Fibroblast of skin of left quadriceps (primary cell): ENCODE measurements around the gene ASF1B.
A peak's percentile ranks its signal among the peaks of the same experiment; 100 is the strongest.

Experiments
- DNase-seq, 2 experiments: peaks; one replicate each; pipeline ENCODE4 v3.0.0-alpha.2; 2013; ENCODE audit warnings: low read depth in 2 of 2

ASF1B gene

GRCh38 chr19:14138576-14139265, 2.3 kb upstream of the ASF1B start:
- DNase-seq, result no peak

DNA sequence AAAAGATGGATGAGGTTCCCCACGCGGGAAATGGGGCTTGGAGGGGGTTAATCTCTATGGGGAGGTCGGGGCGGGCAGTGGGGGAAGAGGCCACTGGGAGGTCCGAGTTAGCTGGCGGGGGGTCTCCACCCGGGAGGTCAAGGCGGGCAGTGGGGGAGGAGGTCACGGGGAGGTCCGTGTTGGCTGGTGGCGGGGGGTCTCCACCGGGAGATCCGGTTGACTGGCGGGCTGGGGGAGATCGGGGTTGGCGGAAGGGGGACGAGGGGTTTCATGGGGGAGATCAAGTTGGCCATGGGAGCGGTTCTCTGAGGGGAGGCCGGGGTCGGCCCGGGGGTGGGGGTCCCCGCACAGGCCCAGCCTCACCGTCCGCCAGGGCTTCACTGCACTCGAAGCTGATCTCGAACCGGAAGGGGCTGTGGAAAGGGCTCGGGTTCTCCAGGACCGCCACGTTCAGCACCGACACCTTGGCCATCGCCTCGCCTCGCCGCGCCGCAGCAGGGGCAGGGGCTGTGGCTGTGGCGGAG, 342 bp downstream of the ASF1B start:
- no peak for DNase-seq

DNA sequence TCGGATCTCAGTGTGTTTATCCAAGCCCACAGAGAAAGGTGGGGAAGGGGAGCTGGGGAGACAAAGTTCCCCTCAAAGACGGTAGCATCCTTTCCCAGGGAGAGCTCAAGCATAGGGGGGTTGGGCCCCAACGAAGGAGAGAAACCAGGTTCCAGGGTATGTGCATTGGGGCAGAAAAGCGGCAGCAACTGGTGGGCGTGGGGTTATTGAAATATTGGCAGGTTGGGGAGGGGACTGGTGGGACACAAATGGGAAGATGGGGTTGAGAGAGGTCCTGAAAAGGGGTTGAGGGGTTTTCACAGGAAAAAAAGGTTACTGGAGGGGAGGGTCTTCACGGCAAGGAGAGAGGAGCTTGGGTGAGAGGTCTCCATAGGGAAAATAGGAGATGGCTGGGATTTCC, 1.0 kb downstream of the ASF1B start:
- no peak for DNase-seq

DNA sequence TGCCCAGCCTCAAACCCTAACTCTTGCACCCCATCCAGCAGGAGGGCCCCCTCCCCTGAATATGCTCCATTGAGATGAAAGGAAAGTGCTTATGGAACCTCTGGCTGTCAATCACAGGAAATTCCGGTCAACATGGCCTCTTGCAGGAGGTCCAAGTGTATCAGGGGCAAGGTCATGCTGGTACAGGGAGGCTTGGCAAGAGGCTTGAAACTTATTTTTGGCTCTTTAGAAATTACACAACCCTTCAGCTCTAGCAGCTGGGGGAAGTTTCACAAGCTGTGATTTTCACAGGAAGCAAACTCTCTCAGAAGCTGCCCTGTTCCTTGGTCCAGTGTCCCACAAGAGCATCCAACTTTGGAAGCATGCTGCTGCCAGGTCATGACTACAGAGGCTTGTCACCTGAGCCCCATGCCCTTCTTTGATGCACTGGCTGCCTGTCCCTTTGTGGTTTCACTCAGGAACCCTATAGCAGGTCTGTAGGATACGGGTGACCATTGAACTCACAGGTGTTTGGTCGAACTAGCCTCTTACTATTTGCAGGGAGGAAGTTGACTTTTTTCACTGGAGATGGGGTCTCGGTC, 8.4 kb downstream of the ASF1B start:
- no peak for DNase-seq

DNA sequence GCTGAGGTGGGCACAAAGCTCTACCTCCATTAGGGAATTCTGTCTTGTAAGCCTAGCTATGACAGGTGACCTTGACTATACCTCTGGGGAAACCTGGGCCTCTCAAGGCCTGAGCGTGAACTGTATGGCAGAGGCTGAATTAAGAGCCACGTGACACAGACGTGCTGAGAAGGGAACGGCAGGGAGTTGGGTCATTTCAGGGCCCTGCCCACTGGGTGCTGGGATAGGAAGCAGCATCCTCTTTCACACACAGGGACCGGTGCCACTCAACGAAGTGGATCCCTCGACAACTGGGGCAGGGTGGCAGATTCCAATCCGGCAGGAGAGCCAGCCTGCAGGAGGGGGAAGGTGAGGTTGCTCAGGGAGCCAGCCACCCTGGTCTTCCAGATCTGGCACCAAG, 9.2 kb downstream of the ASF1B start:
- no peak for DNase-seq

DNA sequence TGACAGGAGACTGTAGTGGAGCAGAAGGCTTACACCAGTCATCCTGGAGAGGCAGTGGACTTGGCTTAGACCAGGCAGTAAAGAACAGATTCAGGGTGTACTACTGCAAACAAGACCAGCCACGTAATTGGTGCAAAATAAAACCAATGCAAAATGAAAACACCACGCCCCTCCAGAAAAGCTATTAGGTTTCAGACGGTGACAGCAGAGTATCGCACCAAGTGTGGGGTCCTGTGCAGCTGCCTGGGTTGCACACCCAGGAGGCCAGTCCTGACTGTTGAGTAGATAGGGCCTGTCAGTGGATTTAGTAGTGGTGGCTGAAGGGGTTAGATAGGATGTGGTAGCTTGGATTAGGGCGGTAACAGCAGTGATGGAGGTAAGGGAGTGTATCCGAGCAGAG, 13.5 kb downstream of the ASF1B start:
- DNase-seq, result no peak

DNA sequence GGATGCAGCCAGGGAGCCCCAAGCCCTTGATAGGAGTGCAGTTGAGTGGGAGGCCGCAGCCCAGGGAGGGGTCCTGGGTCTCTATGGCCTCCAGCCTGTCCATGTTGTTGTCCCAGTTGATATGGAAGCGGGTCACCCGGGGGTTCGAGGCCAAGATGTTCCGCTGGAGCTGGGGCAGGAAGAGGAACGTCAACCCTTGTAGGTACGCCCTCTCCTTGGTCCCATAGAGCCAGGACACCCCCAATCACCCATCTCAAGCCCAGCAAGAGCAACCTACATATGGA, 15.9 kb downstream of the ASF1B start:
- DNase-seq, result no peak

GRCh38 chr19:14119644-14120496, 16.5 kb downstream of the ASF1B start:
- DNase-seq, result no peak

DNA sequence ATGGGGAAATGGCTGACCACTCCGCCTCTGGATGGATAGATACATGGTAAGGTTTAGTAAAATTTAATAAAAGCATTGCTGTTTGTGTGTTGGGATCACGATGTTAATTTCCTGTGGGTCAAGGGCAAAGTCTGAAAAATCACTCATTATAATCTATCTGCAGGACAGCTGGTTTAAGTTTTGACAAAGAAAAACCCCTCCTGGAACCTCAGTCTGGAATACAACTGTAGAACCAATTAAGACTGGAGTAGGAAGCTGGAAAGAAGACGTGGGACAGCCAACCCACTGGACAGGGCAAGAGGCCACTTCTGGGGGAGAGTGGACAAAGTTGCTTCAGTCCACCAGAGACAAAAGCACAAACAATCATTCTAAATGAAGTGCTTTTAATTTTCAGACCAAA, 17.2 kb downstream of the ASF1B start:
- no peak for DNase-seq

GRCh38 chr19:14118165-14119051, 18.0 kb downstream of the ASF1B start:
- DNase-seq, result peak; percentile 12 to 14

- DNase-seq, result peak; percentile 97 to 98
Observed at GRCh38 chr19:14117668-14118164, 18.7 kb downstream of the ASF1B start, which contains the start of gene PRKACA. Gene PRKACA, minus strand, starts transcription at chr19:14117762. Its CDS starts 215 bp downstream, at chr19:14117547.

DNA sequence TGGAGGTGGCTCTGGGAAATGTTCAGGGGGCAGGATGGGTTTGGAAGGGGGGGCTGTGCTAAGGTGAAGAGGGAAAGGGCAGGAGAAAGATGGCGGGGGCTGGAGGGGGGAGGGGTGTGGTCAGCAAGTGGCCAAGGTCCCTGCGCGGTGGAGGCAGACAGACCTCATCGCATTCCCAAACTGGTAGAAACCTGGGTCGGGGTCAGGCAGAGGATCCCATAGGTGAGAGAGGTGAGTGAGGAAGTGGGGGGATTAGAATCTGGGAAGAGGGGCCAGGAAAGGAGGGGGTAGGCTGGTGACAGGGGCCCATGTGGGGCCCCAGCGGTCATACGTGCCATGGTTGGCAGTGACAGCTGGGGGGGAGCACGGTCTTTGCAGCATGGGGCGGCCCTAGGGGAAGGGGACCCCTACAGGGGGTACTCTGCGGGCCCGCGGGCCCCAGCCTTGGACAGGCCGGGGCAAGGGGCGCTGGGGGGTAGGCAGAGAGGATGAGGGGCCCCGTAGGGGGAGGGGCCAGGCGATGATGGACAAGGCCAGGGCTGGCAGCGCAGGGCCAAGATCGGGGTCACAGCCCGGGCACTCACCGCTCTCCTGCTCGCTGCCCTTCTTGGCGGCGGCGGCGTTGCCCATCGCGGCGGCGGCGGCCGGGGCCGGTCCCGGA, 19.3 kb downstream of the ASF1B start:
- DNase-seq, result no peak

- no peak for DNase-seq
Observed at GRCh38 chr19:14116525-14116917, 19.9 kb downstream of the ASF1B start.

DNA sequence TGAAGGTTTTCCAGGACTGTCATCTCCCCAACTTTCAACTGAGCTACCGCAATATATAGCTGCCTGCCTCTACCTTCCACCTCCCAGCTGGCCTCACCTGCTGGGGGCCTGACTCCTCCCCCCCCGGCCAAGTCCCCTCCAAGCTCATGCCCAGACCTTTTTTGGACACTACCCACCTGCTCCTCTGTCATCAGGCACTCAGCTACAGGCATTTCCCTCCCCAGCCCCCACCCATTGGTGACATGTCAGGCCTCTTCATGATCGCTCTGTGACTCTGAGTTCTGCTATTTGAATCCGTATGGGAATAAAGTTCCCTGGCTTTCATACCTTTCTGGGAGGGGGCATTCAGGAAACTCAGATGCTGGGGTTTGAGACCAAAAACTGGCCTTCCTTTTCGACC, 20.6 kb downstream of the ASF1B start:
- DNase-seq, result no peak

GRCh38 chr19:14114854-14115253, 21.5 kb downstream of the ASF1B start:
- DNase-seq, result no peak

GRCh38 chr19:14114439-14114838, 21.9 kb downstream of the ASF1B start:
- no peak for DNase-seq

DNA sequence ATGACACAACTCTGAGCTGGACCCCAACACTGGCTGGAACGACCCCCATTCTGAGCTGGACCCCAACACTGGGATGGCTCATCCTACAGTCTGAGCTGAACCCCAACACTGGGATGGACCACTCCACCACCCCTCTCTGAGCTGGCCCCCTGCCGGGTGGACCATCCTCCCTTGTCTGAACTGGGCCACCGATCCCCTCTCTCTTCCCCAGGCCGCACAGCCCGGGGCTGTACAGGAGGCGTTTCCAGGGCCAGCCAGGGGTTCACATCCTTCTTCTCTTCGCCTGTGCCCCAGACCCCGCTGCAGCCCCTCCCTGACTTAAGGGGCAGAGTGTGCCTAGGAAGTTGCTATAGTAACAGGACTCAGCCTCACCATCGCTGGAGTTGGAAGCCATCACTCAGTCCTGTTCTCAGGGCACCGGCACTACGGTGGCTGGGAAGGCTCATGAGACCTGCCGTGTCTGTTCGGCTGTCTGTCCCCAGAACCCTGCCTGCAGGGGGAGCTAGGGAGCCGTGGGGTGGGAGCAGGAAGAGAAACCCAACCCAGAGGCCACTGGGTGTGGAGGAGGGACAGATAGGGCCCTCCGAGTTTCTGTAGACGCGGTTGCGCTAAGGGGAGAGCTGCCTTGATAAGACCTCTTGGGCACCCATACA, 22.5 kb downstream of the ASF1B start:
- no peak for DNase-seq

GRCh38 chr19:14112809-14113385, 23.5 kb downstream of the ASF1B start:
- no peak for DNase-seq

GRCh38 chr19:14112051-14112808, 24.2 kb downstream of the ASF1B start:
- no peak for DNase-seq
